H1 (cell line): ENCODE results near the gene SPDYA.

ENCODE experiments used
- CHD2 ChIP-seq: IDR thresholded peaks from 2 replicates; pipeline ENCODE4 v1.6.1; 2012; ENCODE audit warnings: low read length, improper control_type of control experiment
- CHD7 ChIP-seq: fragments of 300-600 bp; sonication (generic); IDR thresholded peaks from 2 replicates; pipeline ENCODE4 v1.7.1; 2012; ENCODE audit warnings: low read length, moderate library complexity, mild to moderate bottlenecking, inconsistent platforms; ENCODE audit not compliant: insufficient replicate concordance
- CREB1 ChIP-seq: IDR thresholded peaks from 2 replicates; pipeline ENCODE4 v1.6.1; 2012; ENCODE audit warnings: inconsistent platforms
- EZH2 ChIP-seq: fragments of 200-600 bp; sonication (generic); IDR thresholded peaks from 2 replicates; pipeline ENCODE4 v1.7.1; 2012; ENCODE audit warnings: low read depth, mild to moderate bottlenecking, moderate library complexity, low read length, inconsistent platforms; ENCODE audit not compliant: severe bottlenecking
- HDAC2 ChIP-seq, 2 experiments: fragments of 300-600 bp in 1 of 2; sonication (generic) in 1 of 2; IDR thresholded peaks; 2 replicates each; pipeline ENCODE4 v1.6.1; 2011 to 2012; ENCODE audit warnings: low read depth in 2 of 2, low read length in 2 of 2, mild to moderate bottlenecking in 2 of 2, moderate library complexity in 2 of 2, borderline replicate concordance in 1 of 2, inconsistent platforms in 1 of 2
- JUN ChIP-seq: IDR thresholded peaks from 2 replicates; pipeline ENCODE4 v1.6.1; 2011; ENCODE audit warnings: low read depth, mild to moderate bottlenecking, improper control_type of control experiment, low read length
- RAD21 ChIP-seq, 2 experiments: IDR thresholded peaks in 1 of 2; conservative IDR thresholded peaks in 1 of 2; 2 replicates each; pipeline ENCODE4 v1.6.1; 2011; ENCODE audit warnings: low read depth in 2 of 2, low read length in 2 of 2, improper control_type of control experiment in 1 of 2, inconsistent platforms in 1 of 2, mild to moderate bottlenecking in 1 of 2, moderate library complexity in 1 of 2
- SIX5 ChIP-seq: IDR thresholded peaks from 2 replicates; pipeline ENCODE4 v1.6.1; 2011; ENCODE audit warnings: mild to moderate bottlenecking, low read depth, low read length
- SP1 ChIP-seq: IDR thresholded peaks from 2 replicates; pipeline ENCODE4 v1.6.1; 2011; ENCODE audit warnings: low read depth, low read length
- TF ChIP-seq, protein P1 (sequence below), 3 experiments: IDR thresholded peaks; 1 replicate in 2 of 3; 2 replicates in 1 of 3; pipeline versions ENCODE4 v1.5.1 to v1.6.1; 2011; ENCODE audit warnings: low read length in 3 of 3, mild to moderate bottlenecking in 3 of 3, inconsistent platforms in 2 of 3, low read depth in 1 of 3, moderate library complexity in 1 of 3; ENCODE audit not compliant: insufficient read depth in 1 of 3; ENCODE audit errors: control extremely low read depth in 1 of 3

- TF ChIP-seq, protein P1, sequence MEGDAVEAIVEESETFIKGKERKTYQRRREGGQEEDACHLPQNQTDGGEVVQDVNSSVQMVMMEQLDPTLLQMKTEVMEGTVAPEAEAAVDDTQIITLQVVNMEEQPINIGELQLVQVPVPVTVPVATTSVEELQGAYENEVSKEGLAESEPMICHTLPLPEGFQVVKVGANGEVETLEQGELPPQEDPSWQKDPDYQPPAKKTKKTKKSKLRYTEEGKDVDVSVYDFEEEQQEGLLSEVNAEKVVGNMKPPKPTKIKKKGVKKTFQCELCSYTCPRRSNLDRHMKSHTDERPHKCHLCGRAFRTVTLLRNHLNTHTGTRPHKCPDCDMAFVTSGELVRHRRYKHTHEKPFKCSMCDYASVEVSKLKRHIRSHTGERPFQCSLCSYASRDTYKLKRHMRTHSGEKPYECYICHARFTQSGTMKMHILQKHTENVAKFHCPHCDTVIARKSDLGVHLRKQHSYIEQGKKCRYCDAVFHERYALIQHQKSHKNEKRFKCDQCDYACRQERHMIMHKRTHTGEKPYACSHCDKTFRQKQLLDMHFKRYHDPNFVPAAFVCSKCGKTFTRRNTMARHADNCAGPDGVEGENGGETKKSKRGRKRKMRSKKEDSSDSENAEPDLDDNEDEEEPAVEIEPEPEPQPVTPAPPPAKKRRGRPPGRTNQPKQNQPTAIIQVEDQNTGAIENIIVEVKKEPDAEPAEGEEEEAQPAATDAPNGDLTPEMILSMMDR (IDR thresholded peaks at IDR 0.05; ENCODE audit: control extremely low read depth in 1 of 3, insufficient read depth in 1 of 3, low read depth in 1 of 3, low read length in 3 of 3): no peak
- TF ChIP-seq SIX5 (no peak), JUN (no peak), CREB1 (peak; percentile 100), HDAC2 (IDR thresholded peaks at IDR 0.05; ENCODE audit: borderline replicate concordance in 1 of 2, low read depth in 2 of 2, low read length in 2 of 2) (peak in 1 of 2 experiments; percentile 92; a peak in 2 of 4 replicates), CHD2 (peak; percentile 62), RAD21 (IDR thresholded peaks at IDR 0.05 in 1 of 2, conservative IDR thresholded peaks at IDR 0.05 in 1 of 2; ENCODE audit: low read depth in 2 of 2, low read length in 2 of 2) (no peak), CHD7 (no peak), EZH2 (no peak), SP1 (peak; percentile 61; the same call in 1 of the 2 replicates)
Measured at GRCh38 chr2:28870146-28870891, 59.7 kb downstream of the SPDYA start, which contains the start of gene TRMT61B.
